Hematopoietic multipotent progenitor cell treated with erythropoietin and hydrocortisone succinate and interleukin-3 and kit ligand, for 15 days (in vitro differentiated cells): ENCODE data around the gene ANKH.

Experiments
- DNase-seq: peaks from one replicate; pipeline ENCODE4 v3.0.0-alpha.2; 2015; ENCODE audit warnings: low spot score

The ANKH gene

GRCh38 chr5:14685757-14686156 is 185.8 kb downstream of the ANKH start:
- DNase-seq, result peak; percentile 66

- DNase-seq, result no peak
These were observed 186.8 kb downstream of the ANKH start for GRCh38 chr5:14684757-14685156.

GRCh38 chr5:14683906-14684455 is 187.6 kb downstream of the ANKH start:
- no peak for DNase-seq

- no peak for DNase-seq
These were observed 190.3 kb downstream of the ANKH start for GRCh38 chr5:14681236-14681752.

- DNase-seq, result no peak
These were observed 192.0 kb downstream of the ANKH start for GRCh38 chr5:14679595-14679994.

GRCh38 chr5:14678773-14679334 is 192.7 kb downstream of the ANKH start:
- DNase-seq, result no peak

GRCh38 chr5:14676320-14676719 is 195.3 kb downstream of the ANKH start:
- peak; percentile 77 for DNase-seq

GRCh38 chr5:14675865-14676300 is 195.7 kb downstream of the ANKH start:
- no peak for DNase-seq

- DNase-seq, result no peak
These were observed 196.4 kb downstream of the ANKH start for GRCh38 chr5:14674983-14675854.

- no peak for DNase-seq
These were observed 198.1 kb downstream of the ANKH start for GRCh38 chr5:14673443-14673842.

GRCh38 chr5:14672484-14673394 is 198.8 kb downstream of the ANKH start:
- DNase-seq, result no peak

- no peak for DNase-seq
These were observed 199.5 kb downstream of the ANKH start for GRCh38 chr5:14672082-14672481.

GRCh38 chr5:14671414-14671813 is 200.2 kb downstream of the ANKH start:
- peak; percentile 51 for DNase-seq

GRCh38 chr5:14669975-14670374 is 201.6 kb downstream of the ANKH start:
- no peak for DNase-seq

GRCh38 chr5:14669415-14669814 is 202.2 kb downstream of the ANKH start:
- DNase-seq, result no peak

GRCh38 chr5:14668181-14668591 is 203.4 kb downstream of the ANKH start:
- DNase-seq, result no peak

- no peak for DNase-seq
These were observed 203.8 kb downstream of the ANKH start for GRCh38 chr5:14667770-14668169.

- DNase-seq, result no peak
These were observed 204.3 kb downstream of the ANKH start for GRCh38 chr5:14667290-14667689.

- no peak for DNase-seq
These were observed 205.2 kb downstream of the ANKH start for GRCh38 chr5:14666357-14666756.

GRCh38 chr5:14665949-14666348 is 205.6 kb downstream of the ANKH start:
- DNase-seq, result peak; percentile 55

- peak; percentile 23 for DNase-seq
These were observed 206.3 kb downstream of the ANKH start for GRCh38 chr5:14665101-14665822.
